HEK293 (cell line): ENCODE data around the gene UBE4A.

Experiments used
- GLIS2 ChIP-seq: fragments of 450-650 bp; formaldehyde crosslinking; IDR thresholded peaks from 2 replicates; pipeline ENCODE4 v1.5.1; 2016; ENCODE audit warnings: missing biosample characterization, missing genetic modification characterization
- REPIN1 ChIP-seq: fragments of 450-650 bp; formaldehyde crosslinking; IDR thresholded peaks from 2 replicates; pipeline ENCODE4 v1.5.1; 2017; ENCODE audit warnings: missing biosample characterization, missing genetic modification characterization, low read depth
- SALL2 ChIP-seq: fragments of 450-650 bp; formaldehyde crosslinking; IDR thresholded peaks from 2 replicates; pipeline ENCODE4 v1.5.0; 2017; ENCODE audit warnings: missing biosample characterization, mild to moderate bottlenecking, missing genetic modification characterization, borderline replicate concordance
- SP2 ChIP-seq: fragments of 450-650 bp; formaldehyde crosslinking; IDR thresholded peaks from 2 replicates; pipeline ENCODE4 v1.5.1; 2016; ENCODE audit warnings: missing biosample characterization, missing genetic modification characterization
- TRIM28 ChIP-seq: IDR thresholded peaks from 2 replicates; pipeline ENCODE4 v1.6.1; 2011; ENCODE audit warnings: low read length, control low read depth, borderline replicate concordance
- WT1 ChIP-seq: fragments of 450-650 bp; formaldehyde crosslinking; IDR thresholded peaks from 2 replicates; pipeline ENCODE4 v1.5.1; 2016; ENCODE audit warnings: missing biosample characterization, missing genetic modification characterization
- ZBTB17 ChIP-seq: fragments of 450-650 bp; formaldehyde crosslinking; IDR thresholded peaks from 2 replicates; pipeline ENCODE4 v1.5.1; 2016; ENCODE audit warnings: missing biosample characterization, missing genetic modification characterization
- ZNF23 ChIP-seq: fragments of 450-650 bp; formaldehyde crosslinking; IDR thresholded peaks from 2 replicates; pipeline ENCODE4 v1.5.1; 2016; ENCODE audit warnings: missing biosample characterization, missing genetic modification characterization, borderline replicate concordance
- ZNF274 ChIP-seq, 2 experiments: fragments of 200-500 bp in 1 of 2; fragments of 450-650 bp in 1 of 2; sonication (Bioruptor generic) in 1 of 2; formaldehyde crosslinking in 1 of 2; IDR thresholded peaks; 2 replicates each; pipeline versions ENCODE4 v1.5.1 to v1.6.1; 2014 to 2016; ENCODE audit warnings: borderline replicate concordance in 1 of 2, inconsistent platforms in 1 of 2, low read length in 1 of 2, missing biosample characterization in 1 of 2, missing genetic modification characterization in 1 of 2
- ZNF830 ChIP-seq: fragments of 450-650 bp; IDR thresholded peaks from 2 replicates; pipeline ENCODE4 v1.5.0; 2018; ENCODE audit warnings: missing biosample characterization, missing genetic modification characterization, low read depth, mild to moderate bottlenecking, moderate library complexity
- TF ChIP-seq, protein P1 (sequence below): fragments of 450-650 bp; formaldehyde crosslinking; IDR thresholded peaks from 2 replicates; pipeline ENCODE4 v1.5.1; 2016; ENCODE audit warnings: missing biosample characterization, missing genetic modification characterization
- TF ChIP-seq, protein P2 (sequence below): sonication (generic); formaldehyde crosslinking; IDR thresholded peaks from 2 replicates; pipeline ENCODE4 v1.8.1; 2022; ENCODE audit warnings: mild to moderate bottlenecking, moderate library complexity, missing genetic modification reagents
- TF ChIP-seq, protein P3 (sequence below): fragments of 450-650 bp; formaldehyde crosslinking; IDR thresholded peaks from 2 replicates; pipeline ENCODE4 v1.5.1; 2016; ENCODE audit warnings: missing biosample characterization, missing genetic modification characterization
- TF ChIP-seq, protein P4 (sequence below): fragments of 450-650 bp; formaldehyde crosslinking; IDR thresholded peaks from 2 replicates; pipeline ENCODE4 v1.5.1; 2017; ENCODE audit warnings: missing biosample characterization, missing genetic modification characterization

DNA sequence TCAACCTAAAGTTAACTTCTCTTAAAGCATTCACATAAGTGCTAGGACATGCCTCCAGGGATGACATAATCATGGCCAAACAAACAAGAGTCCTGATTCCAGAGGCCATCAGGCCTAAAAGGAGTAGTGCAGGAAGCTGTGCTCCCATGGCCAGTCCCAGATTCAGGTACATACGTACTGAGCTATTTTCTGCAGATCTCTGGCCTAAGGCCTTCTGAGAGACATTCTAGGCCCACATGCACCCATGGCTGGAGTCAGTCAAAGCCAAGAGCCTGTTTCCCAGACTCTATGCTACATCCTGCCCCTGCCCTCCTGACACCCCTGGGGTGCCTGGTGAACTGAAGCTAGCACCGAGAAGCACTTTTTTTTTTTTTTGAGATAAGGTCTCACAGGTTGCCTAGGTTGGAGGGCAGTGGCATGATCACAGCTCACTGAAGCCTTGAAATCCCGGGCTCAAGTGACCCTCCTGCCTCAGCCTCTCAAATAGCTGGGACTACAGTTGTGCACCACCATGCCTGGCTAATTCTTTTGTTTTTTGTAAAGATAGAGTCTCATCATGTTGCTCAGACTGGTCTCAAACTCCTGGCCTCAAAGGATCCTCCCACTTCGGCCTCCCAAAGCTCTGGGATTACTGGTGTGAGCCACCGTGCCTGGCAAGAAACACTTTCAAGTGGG is 17.4 kb upstream of the UBE4A start:
- TF ChIP-seq SALL2 (tag by site-specific recombination), result no peak
- TF ChIP-seq ZNF274 (IDR thresholded peaks at IDR 0.05; ENCODE audit: low read length), result no peak
- TF ChIP-seq ZNF274 (tag by site-specific recombination; IDR thresholded peaks at IDR 0.05; ENCODE audit: borderline replicate concordance), result no peak
- TF ChIP-seq, protein P1, sequence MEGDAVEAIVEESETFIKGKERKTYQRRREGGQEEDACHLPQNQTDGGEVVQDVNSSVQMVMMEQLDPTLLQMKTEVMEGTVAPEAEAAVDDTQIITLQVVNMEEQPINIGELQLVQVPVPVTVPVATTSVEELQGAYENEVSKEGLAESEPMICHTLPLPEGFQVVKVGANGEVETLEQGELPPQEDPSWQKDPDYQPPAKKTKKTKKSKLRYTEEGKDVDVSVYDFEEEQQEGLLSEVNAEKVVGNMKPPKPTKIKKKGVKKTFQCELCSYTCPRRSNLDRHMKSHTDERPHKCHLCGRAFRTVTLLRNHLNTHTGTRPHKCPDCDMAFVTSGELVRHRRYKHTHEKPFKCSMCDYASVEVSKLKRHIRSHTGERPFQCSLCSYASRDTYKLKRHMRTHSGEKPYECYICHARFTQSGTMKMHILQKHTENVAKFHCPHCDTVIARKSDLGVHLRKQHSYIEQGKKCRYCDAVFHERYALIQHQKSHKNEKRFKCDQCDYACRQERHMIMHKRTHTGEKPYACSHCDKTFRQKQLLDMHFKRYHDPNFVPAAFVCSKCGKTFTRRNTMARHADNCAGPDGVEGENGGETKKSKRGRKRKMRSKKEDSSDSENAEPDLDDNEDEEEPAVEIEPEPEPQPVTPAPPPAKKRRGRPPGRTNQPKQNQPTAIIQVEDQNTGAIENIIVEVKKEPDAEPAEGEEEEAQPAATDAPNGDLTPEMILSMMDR (tag by site-specific recombination), result no peak
- no peak for TF ChIP-seq WT1
- no peak for TF ChIP-seq SP2 (tag by site-specific recombination)
- TF ChIP-seq ZBTB17 (tag by site-specific recombination), result no peak
- TF ChIP-seq GLIS2, result no peak
- TF ChIP-seq TRIM28, result no peak
- TF ChIP-seq, protein P2, sequence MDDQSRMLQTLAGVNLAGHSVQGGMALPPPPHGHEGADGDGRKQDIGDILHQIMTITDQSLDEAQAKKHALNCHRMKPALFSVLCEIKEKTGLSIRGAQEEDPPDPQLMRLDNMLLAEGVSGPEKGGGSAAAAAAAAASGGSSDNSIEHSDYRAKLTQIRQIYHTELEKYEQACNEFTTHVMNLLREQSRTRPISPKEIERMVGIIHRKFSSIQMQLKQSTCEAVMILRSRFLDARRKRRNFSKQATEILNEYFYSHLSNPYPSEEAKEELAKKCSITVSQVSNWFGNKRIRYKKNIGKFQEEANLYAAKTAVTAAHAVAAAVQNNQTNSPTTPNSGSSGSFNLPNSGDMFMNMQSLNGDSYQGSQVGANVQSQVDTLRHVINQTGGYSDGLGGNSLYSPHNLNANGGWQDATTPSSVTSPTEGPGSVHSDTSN (CRISPR knock-in tag), result no peak
- TF ChIP-seq, protein P3, sequence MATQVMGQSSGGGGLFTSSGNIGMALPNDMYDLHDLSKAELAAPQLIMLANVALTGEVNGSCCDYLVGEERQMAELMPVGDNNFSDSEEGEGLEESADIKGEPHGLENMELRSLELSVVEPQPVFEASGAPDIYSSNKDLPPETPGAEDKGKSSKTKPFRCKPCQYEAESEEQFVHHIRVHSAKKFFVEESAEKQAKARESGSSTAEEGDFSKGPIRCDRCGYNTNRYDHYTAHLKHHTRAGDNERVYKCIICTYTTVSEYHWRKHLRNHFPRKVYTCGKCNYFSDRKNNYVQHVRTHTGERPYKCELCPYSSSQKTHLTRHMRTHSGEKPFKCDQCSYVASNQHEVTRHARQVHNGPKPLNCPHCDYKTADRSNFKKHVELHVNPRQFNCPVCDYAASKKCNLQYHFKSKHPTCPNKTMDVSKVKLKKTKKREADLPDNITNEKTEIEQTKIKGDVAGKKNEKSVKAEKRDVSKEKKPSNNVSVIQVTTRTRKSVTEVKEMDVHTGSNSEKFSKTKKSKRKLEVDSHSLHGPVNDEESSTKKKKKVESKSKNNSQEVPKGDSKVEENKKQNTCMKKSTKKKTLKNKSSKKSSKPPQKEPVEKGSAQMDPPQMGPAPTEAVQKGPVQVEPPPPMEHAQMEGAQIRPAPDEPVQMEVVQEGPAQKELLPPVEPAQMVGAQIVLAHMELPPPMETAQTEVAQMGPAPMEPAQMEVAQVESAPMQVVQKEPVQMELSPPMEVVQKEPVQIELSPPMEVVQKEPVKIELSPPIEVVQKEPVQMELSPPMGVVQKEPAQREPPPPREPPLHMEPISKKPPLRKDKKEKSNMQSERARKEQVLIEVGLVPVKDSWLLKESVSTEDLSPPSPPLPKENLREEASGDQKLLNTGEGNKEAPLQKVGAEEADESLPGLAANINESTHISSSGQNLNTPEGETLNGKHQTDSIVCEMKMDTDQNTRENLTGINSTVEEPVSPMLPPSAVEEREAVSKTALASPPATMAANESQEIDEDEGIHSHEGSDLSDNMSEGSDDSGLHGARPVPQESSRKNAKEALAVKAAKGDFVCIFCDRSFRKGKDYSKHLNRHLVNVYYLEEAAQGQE (tag by site-specific recombination), result no peak
- no peak for TF ChIP-seq ZNF830 (tag by site-specific recombination)
- TF ChIP-seq, protein P4, sequence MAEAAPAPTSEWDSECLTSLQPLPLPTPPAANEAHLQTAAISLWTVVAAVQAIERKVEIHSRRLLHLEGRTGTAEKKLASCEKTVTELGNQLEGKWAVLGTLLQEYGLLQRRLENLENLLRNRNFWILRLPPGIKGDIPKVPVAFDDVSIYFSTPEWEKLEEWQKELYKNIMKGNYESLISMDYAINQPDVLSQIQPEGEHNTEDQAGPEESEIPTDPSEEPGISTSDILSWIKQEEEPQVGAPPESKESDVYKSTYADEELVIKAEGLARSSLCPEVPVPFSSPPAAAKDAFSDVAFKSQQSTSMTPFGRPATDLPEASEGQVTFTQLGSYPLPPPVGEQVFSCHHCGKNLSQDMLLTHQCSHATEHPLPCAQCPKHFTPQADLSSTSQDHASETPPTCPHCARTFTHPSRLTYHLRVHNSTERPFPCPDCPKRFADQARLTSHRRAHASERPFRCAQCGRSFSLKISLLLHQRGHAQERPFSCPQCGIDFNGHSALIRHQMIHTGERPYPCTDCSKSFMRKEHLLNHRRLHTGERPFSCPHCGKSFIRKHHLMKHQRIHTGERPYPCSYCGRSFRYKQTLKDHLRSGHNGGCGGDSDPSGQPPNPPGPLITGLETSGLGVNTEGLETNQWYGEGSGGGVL, result no peak
- TF ChIP-seq REPIN1 (tag by site-specific recombination), result no peak
- TF ChIP-seq ZNF23, result no peak
